Fibroblast of lung (primary cell): ENCODE results near the gene HCFC1.

Source experiments
- EZH2 ChIP-seq: IDR thresholded peaks from 2 replicates; pipeline ENCODE4 v1.5.1; 2012; ENCODE audit warnings: low read length, control low read depth, mild to moderate bottlenecking; ENCODE audit errors: missing control alignments
- TF ChIP-seq, protein P1 (sequence below), 2 donors: IDR thresholded peaks in 1 of 2; conservative IDR thresholded peaks in 1 of 2; 1 replicate in 1 of 2; 2 replicates in 1 of 2; pipeline ENCODE4 v1.5.1; 2011 to 2012; ENCODE audit warnings: low read length in 2 of 2, control low read depth in 1 of 2, inconsistent platforms in 1 of 2, low read depth in 1 of 2, mild to moderate bottlenecking in 1 of 2

DNA sequence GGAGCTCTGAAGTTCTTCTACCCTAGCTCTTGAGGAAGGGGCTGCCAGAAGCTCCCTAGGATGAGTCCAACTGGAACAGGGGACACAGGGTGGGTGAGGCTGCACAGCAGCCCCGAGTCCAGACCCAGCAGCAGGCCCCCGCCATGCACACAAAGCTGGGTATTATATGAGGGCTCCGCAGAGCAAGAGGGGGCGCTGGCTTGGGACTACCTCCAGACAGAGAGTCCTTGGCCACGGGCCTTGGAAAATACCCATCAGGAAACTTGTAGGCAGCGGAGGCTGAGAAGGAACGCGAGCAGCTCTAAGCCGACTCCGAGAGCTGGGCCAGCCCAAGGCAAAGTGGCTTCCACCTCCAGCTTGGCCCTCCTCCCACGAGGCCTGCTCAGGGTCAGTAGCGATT is 8.1 kb downstream of the HCFC1 start:
- TF ChIP-seq, protein P1, sequence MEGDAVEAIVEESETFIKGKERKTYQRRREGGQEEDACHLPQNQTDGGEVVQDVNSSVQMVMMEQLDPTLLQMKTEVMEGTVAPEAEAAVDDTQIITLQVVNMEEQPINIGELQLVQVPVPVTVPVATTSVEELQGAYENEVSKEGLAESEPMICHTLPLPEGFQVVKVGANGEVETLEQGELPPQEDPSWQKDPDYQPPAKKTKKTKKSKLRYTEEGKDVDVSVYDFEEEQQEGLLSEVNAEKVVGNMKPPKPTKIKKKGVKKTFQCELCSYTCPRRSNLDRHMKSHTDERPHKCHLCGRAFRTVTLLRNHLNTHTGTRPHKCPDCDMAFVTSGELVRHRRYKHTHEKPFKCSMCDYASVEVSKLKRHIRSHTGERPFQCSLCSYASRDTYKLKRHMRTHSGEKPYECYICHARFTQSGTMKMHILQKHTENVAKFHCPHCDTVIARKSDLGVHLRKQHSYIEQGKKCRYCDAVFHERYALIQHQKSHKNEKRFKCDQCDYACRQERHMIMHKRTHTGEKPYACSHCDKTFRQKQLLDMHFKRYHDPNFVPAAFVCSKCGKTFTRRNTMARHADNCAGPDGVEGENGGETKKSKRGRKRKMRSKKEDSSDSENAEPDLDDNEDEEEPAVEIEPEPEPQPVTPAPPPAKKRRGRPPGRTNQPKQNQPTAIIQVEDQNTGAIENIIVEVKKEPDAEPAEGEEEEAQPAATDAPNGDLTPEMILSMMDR (conservative IDR thresholded peaks at IDR 0.05 in 1 of 2, IDR thresholded peaks at IDR 0.05 in 1 of 2; ENCODE audit: low read depth in 1 of 2, low read length in 2 of 2) = no peak
- TF ChIP-seq EZH2 = no peak
